NCI-H524 treated with DMSO at 0.1 percent for 48 hours (cell line): ENCODE results near the gene PITPNM3.

Experiments
- DNase-seq: peaks from one replicate; lab custom pipeline; 2025; lab: John Stamatoyannopoulos, UW

Gene PITPNM3

GRCh38 chr17:6443692-6444570, 112.4 kb downstream of the PITPNM3 start, which contains the start of gene PIMREG:
Gene PIMREG (plus strand): TSS chr17:6444455. CDS start chr17:6445111, 656 bp downstream.
- DNase-seq, result peak; percentile 66

GRCh38 chr17:6442775-6443174, 113.6 kb downstream of the PITPNM3 start:
- DNase-seq, result no peak

- no peak for DNase-seq
These were observed 116.4 kb downstream of the PITPNM3 start for GRCh38 chr17:6439951-6440350.

GRCh38 chr17:6437956-6438355, 118.4 kb downstream of the PITPNM3 start:
- DNase-seq, result no peak

- no peak for DNase-seq
These were observed 118.9 kb downstream of the PITPNM3 start for GRCh38 chr17:6437466-6437865.

- DNase-seq, result peak; percentile 5
These were observed 120.4 kb downstream of the PITPNM3 start for GRCh38 chr17:6435968-6436367.

GRCh38 chr17:6435051-6435450, 121.3 kb downstream of the PITPNM3 start, which contains the start of gene AIPL1:
Gene AIPL1 (minus strand): TSS chr17:6435121. CDS start chr17:6435104, 17 bp downstream.
- no peak for DNase-seq

GRCh38 chr17:6430769-6431168, 125.6 kb downstream of the PITPNM3 start:
- DNase-seq, result no peak

GRCh38 chr17:6429266-6429665, 127.1 kb downstream of the PITPNM3 start:
- DNase-seq, result peak; percentile 25

- DNase-seq, result no peak
These were observed 128.0 kb downstream of the PITPNM3 start for GRCh38 chr17:6428207-6428965.

- DNase-seq, result no peak
These were observed 129.0 kb downstream of the PITPNM3 start for GRCh38 chr17:6427279-6427781.

GRCh38 chr17:6426356-6427101, 129.8 kb downstream of the PITPNM3 start:
- DNase-seq, result no peak

GRCh38 chr17:6425407-6425806, 130.9 kb downstream of the PITPNM3 start:
- no peak for DNase-seq

GRCh38 chr17:6423931-6424330, 132.4 kb downstream of the PITPNM3 start:
- no peak for DNase-seq

GRCh38 chr17:6422654-6423241, 133.6 kb downstream of the PITPNM3 start:
- DNase-seq, result no peak

GRCh38 chr17:6421700-6422604, 134.4 kb downstream of the PITPNM3 start:
- DNase-seq, result peak; percentile 9

GRCh38 chr17:6420173-6420641, 136.1 kb downstream of the PITPNM3 start:
- DNase-seq, result no peak

GRCh38 chr17:6415616-6416015, 140.7 kb downstream of the PITPNM3 start:
- DNase-seq, result no peak

GRCh38 chr17:6413065-6413464, 143.3 kb downstream of the PITPNM3 start:
- DNase-seq, result peak; percentile 22

- DNase-seq, result no peak
These were observed 147.6 kb downstream of the PITPNM3 start for GRCh38 chr17:6408735-6409134.
